Breast epithelium (tissue), 4 donors: Measurements from ENCODE around the gene CARD16. TPM values are rescaled to one million over a fixed set of nuclear protein-coding genes. Genes with fewer than 3 reads are reported as not detected.

ENCODE experiments used
- DNase-seq, 2 donors: peaks; one replicate each; pipeline ENCODE4 v3.0.0-alpha.2; 2019; ENCODE audit warnings: low spot score in 2 of 2
- H3K27ac ChIP-seq, 2 donors: fragments of 200-600 bp; sonication (generic) in 1 of 2; one replicate each; pipeline ENCODE4 v1.5.1; 2016 to 2019; ENCODE audit warnings: mild to moderate bottlenecking in 1 of 2
- H3K27me3 ChIP-seq, 2 donors: fragments of 200-600 bp; sonication (generic) in 1 of 2; one replicate each; pipeline versions ENCODE4 v1.5.1 to v1.6.0; 2017 to 2019; ENCODE audit warnings: control low read depth in 1 of 2, mild to moderate bottlenecking in 1 of 2
- H3K36me3 ChIP-seq: fragments of 200-600 bp; one replicate; pipeline ENCODE4 v1.5.1; 2019
- H3K4me1 ChIP-seq, 2 donors: fragments of 200-600 bp; sonication (generic); one replicate each; pipeline ENCODE4 v1.5.1; 2016 to 2019; ENCODE audit warnings: control low read depth in 1 of 2
- H3K4me3 ChIP-seq, 3 donors: fragments of 200-600 bp; sonication (generic); 1 replicate in 2 of 3; 2 replicates in 1 of 3; pipeline ENCODE4 v1.5.1; 2016 to 2019; ENCODE audit warnings: mild to moderate bottlenecking in 3 of 3, moderate library complexity in 2 of 3
- H3K9me3 ChIP-seq, 2 donors: fragments of 200-600 bp; sonication (generic) in 1 of 2; one replicate each; pipeline ENCODE4 v1.5.1; 2016 to 2019; ENCODE audit warnings: control low read depth in 1 of 2
- CTCF ChIP-seq, 3 donors: fragments of 450-650 bp; IDR thresholded peaks; one replicate each; pipeline ENCODE4 v1.5.1; 2016 to 2017; ENCODE audit warnings: antibody characterized with exemption in 3 of 3, mild to moderate bottlenecking in 3 of 3, moderate library complexity in 3 of 3
- POLR2A ChIP-seq: fragments of 450-650 bp; IDR thresholded peaks from one replicate; pipeline ENCODE4 v1.6.1; 2016; ENCODE audit warnings: antibody characterized with exemption, mild to moderate bottlenecking, moderate library complexity
- POLR2AphosphoS5 ChIP-seq, 3 donors: sonication (generic); formaldehyde crosslinking; IDR thresholded peaks; one replicate each; pipeline ENCODE4 v1.6.1; 2017; ENCODE audit warnings: antibody characterized with exemption in 3 of 3
- intact Hi-C: fragments of 100-400 bp; cut with DNase I; formaldehyde crosslinking; loops from one replicate; pipeline ENCODE4 v1.15.1; 2023; ENCODE audit warnings: low total_unique reads
- total RNA-seq, 3 donors: library from RNA; depleted of rRNA; stranded (reverse); fragments of >200 nt; gene quantifications; one replicate each; pipeline ENCODE4 v1.1.0, GENCODE V29; 2016

The CARD16 gene
- total RNA-seq, 3 donors from 2014 or later: 3.7 to 6.4 (median 5.9) TPM

- Histone ChIP-seq H3K4me1 (peaks cover 0 to 4% of the 10 kb centered on the region in 2 donors), H3K4me3 (no peak overlapping the region), H3K9me3 (no peaks in the 10 kb centered on the region), H3K27ac (no peak overlapping the region), H3K36me3 (no peaks in the 10 kb centered on the region), H3K27me3 (no peaks in the 10 kb centered on the region)
- TF ChIP-seq CTCF (IDR thresholded peaks at IDR 0.05) (no peak), POLR2A (no peak), POLR2AphosphoS5 (IDR thresholded peaks at IDR 0.05) (no peak)
- DNase-seq: no peak
- intact Hi-C loops: no loop called here
Measured at GRCh38 chr11:105049481-105049880, 4.3 kb upstream of the CARD16 start.

GRCh38 chr11:105046898-105047579, 1.9 kb upstream of the CARD16 start:
- Histone ChIP-seq H3K4me3 (peak overlapping the region in 1 of 3 donors; percentile 19), H3K27me3 (no peaks in the 10 kb centered on the region), H3K9me3 (no peaks in the 10 kb centered on the region), H3K27ac (peak overlapping the region in 1 of 2 donors; percentile 11), H3K36me3 (no peaks in the 10 kb centered on the region), H3K4me1 (peaks cover 0 to 4% of the 10 kb centered on the region in 2 donors)
- TF ChIP-seq CTCF (IDR thresholded peaks at IDR 0.05) (no peak), POLR2A (no peak), POLR2AphosphoS5 (IDR thresholded peaks at IDR 0.05) (no peak)
- intact Hi-C loops: no loop called here
- DNase-seq: no peak

DNA sequence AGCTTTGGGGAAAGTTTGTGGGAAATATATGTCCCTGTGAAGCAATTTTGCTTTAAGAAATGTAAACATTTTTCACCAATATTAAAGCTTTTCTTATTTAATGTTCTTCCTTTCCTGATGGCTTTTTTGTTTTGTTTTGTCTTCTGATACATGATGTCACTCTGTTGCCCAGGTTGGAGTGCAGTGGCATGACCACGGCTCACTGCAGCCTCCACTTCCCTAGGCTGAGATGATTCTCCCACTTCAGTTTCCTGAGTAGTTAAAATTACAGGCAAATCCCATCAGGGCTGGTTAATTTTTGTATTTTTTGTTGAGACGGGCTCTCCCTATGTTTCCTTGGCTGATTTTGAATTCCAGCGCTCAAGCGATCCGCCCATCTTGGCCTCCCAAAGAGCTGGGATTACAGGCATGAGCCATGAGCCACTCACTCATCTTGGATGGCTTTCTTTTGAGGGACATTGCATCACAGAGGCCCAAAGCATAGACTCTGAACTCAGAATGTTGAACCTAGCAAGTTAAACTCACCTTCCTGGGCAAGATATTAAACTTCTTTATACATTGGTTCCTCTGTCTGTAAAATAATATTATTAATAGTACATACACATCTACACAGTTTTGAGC, 651 bp upstream of the CARD16 start:
- TF ChIP-seq POLR2AphosphoS5 (IDR thresholded peaks at IDR 0.05) (no peak), CTCF (IDR thresholded peaks at IDR 0.05) (no peak), POLR2A (no peak)
- H3K4me1 ChIP-seq: peaks cover 0 to 4% of the 10 kb centered on the region in 2 donors
- no peaks in the 10 kb centered on the region for H3K36me3 ChIP-seq
- intact Hi-C loops: no loop called here
- H3K27me3 ChIP-seq: no peaks in the 10 kb centered on the region
- H3K4me3 ChIP-seq: peak overlapping the region in 2 of 3 donors; percentile 38 to 62
- DNase-seq: no peak
- no peaks in the 10 kb centered on the region for H3K9me3 ChIP-seq
- peak overlapping the region; percentile 62 to 67 for H3K27ac ChIP-seq

DNA sequence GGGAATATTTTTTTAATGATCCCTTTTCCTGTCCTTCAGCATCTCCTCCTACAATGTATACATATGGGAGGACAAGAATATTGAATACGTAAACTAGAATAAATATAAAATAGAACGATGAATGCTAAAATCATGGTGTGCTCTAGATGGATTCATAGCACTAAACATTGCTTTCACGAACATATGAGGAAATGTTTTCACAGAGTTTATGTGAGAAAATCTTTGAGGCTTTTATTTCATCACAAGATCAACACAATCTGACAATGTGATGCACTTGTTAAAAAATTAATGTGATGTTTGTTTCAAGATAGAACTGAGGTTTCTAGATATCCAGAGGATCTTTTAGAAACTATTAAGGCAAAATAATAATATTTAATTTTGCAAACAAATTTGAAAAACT, 3.0 kb downstream of the CARD16 start:
- TF ChIP-seq CTCF (IDR thresholded peaks at IDR 0.05) (no peak), POLR2AphosphoS5 (IDR thresholded peaks at IDR 0.05) (no peak), POLR2A (no peak)
- H3K36me3 ChIP-seq: no peaks in the 10 kb centered on the region
- no peaks in the 10 kb centered on the region for H3K27me3 ChIP-seq
- no peak overlapping the region for H3K4me3 ChIP-seq
- no peaks in the 10 kb centered on the region for H3K4me1 ChIP-seq
- no peak overlapping the region for H3K27ac ChIP-seq
- no peak for DNase-seq
- no peaks in the 10 kb centered on the region for H3K9me3 ChIP-seq
- intact Hi-C loops: no loop called here

- Histone ChIP-seq H3K27ac (no peak overlapping the region), H3K36me3 (no peaks in the 10 kb centered on the region), H3K4me1 (no peaks in the 10 kb centered on the region), H3K27me3 (no peaks in the 10 kb centered on the region), H3K9me3 (no peaks in the 10 kb centered on the region), H3K4me3 (no peak overlapping the region)
- no peak for DNase-seq
- intact Hi-C loops: no loop called here
- TF ChIP-seq POLR2AphosphoS5 (IDR thresholded peaks at IDR 0.05) (no peak), POLR2A (no peak), CTCF (IDR thresholded peaks at IDR 0.05) (no peak)
Measured at GRCh38 chr11:105040703-105041102, 4.4 kb downstream of the CARD16 start.
